ENCODE data around the gene FBXL16. TPM values are rescaled to one million over a fixed set of nuclear protein-coding genes. Genes with fewer than 3 reads are reported as not detected.

FBXL16 gene
- total and polyA plus RNA-seq, 4 donors = under 0.01 to 0.14 TPM; not detected in 2

GRCh38 chr16:671353-672131 lies 34.1 kb downstream of the FBXL16 start:
- Histone ChIP-seq H3K27ac (ENCODE audit: low read depth in 1 of 2, low read length in 2 of 2) (no peak overlapping the region), H3K9ac (ENCODE audit: low read depth in 1 of 2, low read length in 2 of 2) (no peak overlapping the region), H3K9me3 (ENCODE audit: control insufficient read depth in 4 of 4, low read length in 3 of 4) (no peaks in the 10 kb centered on the region), H3K36me3 (ENCODE audit: control insufficient read depth in 4 of 4, insufficient read depth in 3 of 4, low read depth in 1 of 4, low read length in 3 of 4) (peaks cover 5 to 37% (median 19%) of the 10 kb centered on the region in 4 donors), H3K4me1 (ENCODE audit: control insufficient read depth in 4 of 4, insufficient read depth in 4 of 4, low read length in 3 of 4) (peaks cover 14 to 36% (median 20%) of the 10 kb centered on the region in 4 donors), H3K4me3 (ENCODE audit: low read depth in 1 of 3, low read length in 3 of 3) (no peak overlapping the region), H3K27me3 (ENCODE audit: control insufficient read depth in 4 of 4, insufficient read depth in 4 of 4, low read length in 3 of 4) (no peaks in the 10 kb centered on the region)
- TF ChIP-seq MAX (IDR thresholded peaks at IDR 0.05) (no peak), REST (IDR thresholded peaks at IDR 0.05) (no peak), ZBTB33 (IDR thresholded peaks at IDR 0.05) (no peak), FOXA2 (IDR thresholded peaks at IDR 0.05) (no peak), CTCF (IDR thresholded peaks at IDR 0.05; ENCODE audit: low read depth, low read length, missing input control) (no peak), NR2F2 (IDR thresholded peaks at IDR 0.05) (no peak), RXRA (IDR thresholded peaks at IDR 0.05) (no peak), ATF3 (IDR thresholded peaks at IDR 0.05) (no peak), GABPA (IDR thresholded peaks at IDR 0.05 in 1 of 2, conservative IDR thresholded peaks at IDR 0.05 in 1 of 2) (no peak), RAD21 (IDR thresholded peaks at IDR 0.05) (no peak), YY1 (IDR thresholded peaks at IDR 0.05) (no peak), JUND (IDR thresholded peaks at IDR 0.05) (no peak), SP1 (IDR thresholded peaks at IDR 0.05) (no peak), EGR1 (IDR thresholded peaks at IDR 0.05; ENCODE audit: low read depth in 2 of 2) (no peak), HNF4A (conservative IDR thresholded peaks at IDR 0.05) (no peak)
- no peak for DNase-seq (ENCODE audit: low spot score)
- WGBS = 90% methylated on average over 40 of the region's 40 CpGs

Measured in liver (tissue), 9 donors.